WTC11 (cell line): Measurements from ENCODE around the gene GALNT15. TPM values are rescaled to one million over a fixed set of nuclear protein-coding genes. Genes with fewer than 3 reads are reported as not detected.

Source experiments
- ATAC-seq: fragments of 200-7000 bp; cut with Tn5 transposase; 2 replicates; pipeline ENCODE4 v1.10.0; 2021; ENCODE audit warnings: mild to moderate bottlenecking, moderate library complexity
- CTCF ChIA-PET: fragments of 300-600 bp; sonication (Branson Sonifier 250); formaldehyde crosslinking; loops from one replicate; lab custom pipeline; 2021; ENCODE audit warnings: antibody characterized with exemption; lab: Charles Lee
- POLR2A ChIA-PET: fragments of 350-600 bp; sonication (Branson Sonifier 250); formaldehyde crosslinking; loops from one replicate; lab custom pipeline; 2021; ENCODE audit warnings: antibody characterized with exemption; lab: Charles Lee
- DNase-seq: peaks from one replicate; pipeline ENCODE4 v3.0.0; 2021; ENCODE audit warnings: low spot score
- H3K27ac Mint-ChIP-seq: 2 replicates; pipeline ENCODE4 v1.8.0; 2021; ENCODE audit warnings: mixed read lengths
- H3K27me3 Mint-ChIP-seq: 2 replicates; pipeline ENCODE4 v1.8.0; 2021; ENCODE audit warnings: low read depth, mild to moderate bottlenecking, moderate library complexity, mixed read lengths
- H3K36me3 Mint-ChIP-seq: 2 replicates; pipeline ENCODE4 v1.8.0; 2021; ENCODE audit warnings: mixed read lengths
- H3K4me1 Mint-ChIP-seq: 2 replicates; pipeline ENCODE4 v1.8.0; 2022; ENCODE audit warnings: mixed read lengths
- H3K4me3 Mint-ChIP-seq: 2 replicates; pipeline ENCODE4 v1.8.0; 2021; ENCODE audit warnings: mild to moderate bottlenecking, moderate library complexity, mixed read lengths
- H3K9me3 Mint-ChIP-seq: 2 replicates; pipeline ENCODE4 v1.8.0; 2021; ENCODE audit warnings: mixed read lengths
- ESRRA ChIP-seq: sonication (generic); formaldehyde crosslinking; IDR thresholded peaks from 2 replicates; pipeline ENCODE4 v1.8.1; 2022; ENCODE audit warnings: mild to moderate bottlenecking, missing genetic modification reagents, borderline replicate concordance
- GABPB1 ChIP-seq: sonication (generic); formaldehyde crosslinking; IDR thresholded peaks from 2 replicates; pipeline ENCODE4 v1.8.1; 2023; ENCODE audit warnings: mild to moderate bottlenecking, missing genetic modification reagents
- GRHL2 ChIP-seq: fragments of 250-450 bp; sonication (Bioruptor Pico); IDR thresholded peaks from 2 replicates; pipeline ENCODE4 v1.8.0; 2022; ENCODE audit warnings: mild to moderate bottlenecking, moderate library complexity; ENCODE audit not compliant: insufficient replicate concordance, severe bottlenecking
- NFATC4 ChIP-seq: fragments of 250-450 bp; sonication (Bioruptor Pico); IDR thresholded peaks from 2 replicates; pipeline ENCODE4 v1.9.0; 2021; ENCODE audit warnings: mild to moderate bottlenecking
- PRRX2 ChIP-seq: fragments of 250-450 bp; sonication (Bioruptor Pico); IDR thresholded peaks from 2 replicates; pipeline ENCODE4 v1.8.0; 2021; ENCODE audit warnings: mild to moderate bottlenecking
- SOX15 ChIP-seq: fragments of 250-450 bp; sonication (Bioruptor Pico); IDR thresholded peaks from 2 replicates; pipeline ENCODE4 v1.9.0; 2021; ENCODE audit warnings: mild to moderate bottlenecking
- SP1 ChIP-seq: sonication (generic); formaldehyde crosslinking; conservative IDR thresholded peaks from 2 replicates; pipeline ENCODE4 v1.8.1; 2022; ENCODE audit warnings: missing genetic modification reagents
- TEAD1 ChIP-seq: sonication (generic); formaldehyde crosslinking; IDR thresholded peaks from 2 replicates; pipeline ENCODE4 v1.8.0; 2022; ENCODE audit warnings: mild to moderate bottlenecking, missing genetic modification reagents
- ZNF138 ChIP-seq: sonication (generic); formaldehyde crosslinking; conservative IDR thresholded peaks from 2 replicates; pipeline ENCODE4 v1.8.1; 2022; ENCODE audit warnings: mild to moderate bottlenecking, moderate library complexity, missing genetic modification reagents
- ZNF423 ChIP-seq: fragments of 250-450 bp; sonication (Bioruptor Pico); IDR thresholded peaks from 2 replicates; pipeline ENCODE4 v2.1.2; 2022; ENCODE audit warnings: mild to moderate bottlenecking, moderate library complexity
- total RNA-seq: library from RNA; stranded (reverse); gene quantifications from 3 replicates; pipeline ENCODE4 v1.2.3, GENCODE V29; 2021
- TF ChIP-seq, protein P1 (sequence below): sonication (generic); formaldehyde crosslinking; IDR thresholded peaks from 2 replicates; pipeline ENCODE4 v1.8.1; 2022; ENCODE audit warnings: missing genetic modification reagents, borderline replicate concordance
- TF ChIP-seq, protein P2 (sequence below): sonication (generic); formaldehyde crosslinking; IDR thresholded peaks from 2 replicates; pipeline ENCODE4 v1.8.1; 2023; ENCODE audit warnings: mild to moderate bottlenecking, missing genetic modification reagents
- TF ChIP-seq, protein P3 (sequence below): fragments of 250-450 bp; sonication (Bioruptor Pico); IDR thresholded peaks from 2 replicates; pipeline ENCODE4 v1.9.0; 2021; ENCODE audit warnings: moderate library complexity, mild to moderate bottlenecking, inconsistent platforms, borderline replicate concordance
- TF ChIP-seq, protein P4 (sequence below): sonication (generic); formaldehyde crosslinking; IDR thresholded peaks from 2 replicates; pipeline ENCODE4 v1.8.1; 2022; ENCODE audit warnings: low read depth, mild to moderate bottlenecking, moderate library complexity, missing genetic modification reagents, borderline replicate concordance
- TF ChIP-seq, protein P5 (sequence below): fragments of 250-450 bp; sonication (Bioruptor Pico); IDR thresholded peaks from 2 replicates; pipeline ENCODE4 v1.9.0; 2021; ENCODE audit warnings: mild to moderate bottlenecking, borderline replicate concordance
- TF ChIP-seq, protein P6 (sequence below): sonication (generic); formaldehyde crosslinking; IDR thresholded peaks from 2 replicates; pipeline ENCODE4 v1.8.1; 2022; ENCODE audit warnings: mild to moderate bottlenecking, missing genetic modification reagents, moderate library complexity, borderline replicate concordance

Gene GALNT15
- total RNA-seq, 1 experiment from 2014 or later, result 0.15 TPM

DNA sequence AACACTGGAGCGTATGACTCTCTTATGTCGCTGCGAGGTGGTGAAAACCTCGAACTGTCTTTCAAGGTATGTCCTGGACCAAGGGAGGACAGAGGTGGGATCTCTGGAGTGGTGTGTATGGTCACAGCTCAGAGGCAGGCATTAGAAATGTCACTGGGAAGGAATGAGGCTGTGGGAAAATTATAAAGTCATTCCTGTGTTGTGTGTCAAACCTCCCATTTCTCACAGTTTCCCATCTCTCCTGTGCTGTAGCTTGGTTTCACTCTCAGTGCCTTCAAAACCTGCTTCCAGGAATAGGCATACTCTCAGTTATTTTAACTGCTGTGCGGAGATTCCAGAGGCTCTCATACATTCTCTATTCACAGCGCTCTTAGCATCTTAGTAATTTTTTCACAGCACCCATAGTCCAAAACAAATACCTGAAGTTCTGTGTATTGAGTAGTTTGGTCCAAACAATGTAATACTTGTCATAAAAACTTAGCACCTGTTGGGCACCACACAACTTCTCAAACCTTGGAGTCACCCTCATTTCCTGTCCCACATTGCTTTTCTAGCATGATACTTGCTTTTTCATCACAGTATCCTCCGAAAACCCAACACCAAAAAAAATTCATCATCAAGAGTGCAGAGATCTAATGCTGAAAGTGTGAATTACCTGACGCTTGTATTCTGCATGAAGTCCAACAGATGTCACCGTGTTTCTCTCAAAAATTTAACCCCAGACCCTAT lies 36.9 kb downstream of the GALNT15 start:
- Mint-ChIP-seq H3K9me3 (no peaks in the 10 kb centered on the region), H3K4me1 (no peaks in the 10 kb centered on the region), H3K36me3 (no peaks in the 10 kb centered on the region), H3K27ac (no peak overlapping the region), H3K4me3 (no peak overlapping the region), H3K27me3 (peaks cover 7% of the 10 kb centered on the region; the same call in 1 of the 2 replicates)
- TF ChIP-seq SP1 (CRISPR knock-in tag) (no peak), SOX15 (CRISPR knock-in tag) (no peak), ZNF423 (CRISPR knock-in tag) (no peak)
- TF ChIP-seq, protein P1, sequence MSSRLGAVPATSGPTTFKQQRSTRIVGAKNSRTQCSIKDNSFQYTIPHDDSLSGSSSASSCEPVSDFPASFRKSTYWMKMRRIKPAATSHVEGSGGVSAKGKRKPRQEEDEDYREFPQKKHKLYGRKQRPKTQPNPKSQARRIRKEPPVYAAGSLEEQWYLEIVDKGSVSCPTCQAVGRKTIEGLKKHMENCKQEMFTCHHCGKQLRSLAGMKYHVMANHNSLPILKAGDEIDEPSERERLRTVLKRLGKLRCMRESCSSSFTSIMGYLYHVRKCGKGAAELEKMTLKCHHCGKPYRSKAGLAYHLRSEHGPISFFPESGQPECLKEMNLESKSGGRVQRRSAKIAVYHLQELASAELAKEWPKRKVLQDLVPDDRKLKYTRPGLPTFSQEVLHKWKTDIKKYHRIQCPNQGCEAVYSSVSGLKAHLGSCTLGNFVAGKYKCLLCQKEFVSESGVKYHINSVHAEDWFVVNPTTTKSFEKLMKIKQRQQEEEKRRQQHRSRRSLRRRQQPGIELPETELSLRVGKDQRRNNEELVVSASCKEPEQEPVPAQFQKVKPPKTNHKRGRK (CRISPR knock-in tag), result no peak
- TF ChIP-seq, protein P2, sequence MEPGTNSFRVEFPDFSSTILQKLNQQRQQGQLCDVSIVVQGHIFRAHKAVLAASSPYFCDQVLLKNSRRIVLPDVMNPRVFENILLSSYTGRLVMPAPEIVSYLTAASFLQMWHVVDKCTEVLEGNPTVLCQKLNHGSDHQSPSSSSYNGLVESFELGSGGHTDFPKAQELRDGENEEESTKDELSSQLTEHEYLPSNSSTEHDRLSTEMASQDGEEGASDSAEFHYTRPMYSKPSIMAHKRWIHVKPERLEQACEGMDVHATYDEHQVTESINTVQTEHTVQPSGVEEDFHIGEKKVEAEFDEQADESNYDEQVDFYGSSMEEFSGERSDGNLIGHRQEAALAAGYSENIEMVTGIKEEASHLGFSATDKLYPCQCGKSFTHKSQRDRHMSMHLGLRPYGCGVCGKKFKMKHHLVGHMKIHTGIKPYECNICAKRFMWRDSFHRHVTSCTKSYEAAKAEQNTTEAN (CRISPR knock-in tag), result no peak
- POLR2A ChIA-PET, result no interaction called here
- ATAC-seq (no peak), DNase-seq (no peak)
- CTCF ChIA-PET, result interaction anchor here (1.3 kb wide), 1 partner anchor 33 kb away, joined by 5 read pairs; no protein-coding TSS in a partner anchor

DNA sequence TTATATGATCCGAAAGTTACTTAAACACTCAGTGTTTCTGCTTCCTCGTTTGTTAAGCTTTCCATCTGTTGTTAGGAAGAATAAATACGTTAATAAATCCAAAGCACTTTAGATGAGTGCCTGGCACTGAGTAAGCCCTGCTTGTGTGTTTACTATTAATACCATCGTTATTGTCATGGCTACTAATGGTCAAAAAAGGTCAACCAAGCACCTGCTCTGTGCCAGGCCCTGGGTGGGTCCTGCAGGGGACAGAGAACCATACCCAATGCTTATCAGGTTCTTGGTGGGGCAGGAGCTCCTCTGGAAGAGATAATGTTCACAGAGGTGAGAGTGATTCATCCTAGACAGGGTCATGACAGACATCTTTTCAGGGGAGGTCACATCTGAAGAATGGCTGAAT lies 39.9 kb downstream of the GALNT15 start:
- H3K9me3 Mint-ChIP-seq, result no peaks in the 10 kb centered on the region
- H3K36me3 Mint-ChIP-seq, result no peaks in the 10 kb centered on the region
- DNase-seq (no peak), ATAC-seq (no peak)
- ChIA-PET CTCF (interaction anchor here (1.0 kb wide), 1 partner anchor 36 kb away, joined by 4 read pairs; no protein-coding TSS in a partner anchor), POLR2A (no interaction called here)
- no peak overlapping the region for H3K27ac Mint-ChIP-seq
- no peak overlapping the region for H3K4me3 Mint-ChIP-seq
- TF ChIP-seq GABPB1 (CRISPR knock-in tag) (no peak), PRRX2 (CRISPR knock-in tag) (no peak), NFATC4 (CRISPR knock-in tag) (no peak), TEAD1 (CRISPR knock-in tag) (no peak), ESRRA (CRISPR knock-in tag) (no peak), GRHL2 (CRISPR knock-in tag) (no peak), ZNF138 (CRISPR knock-in tag) (no peak)
- TF ChIP-seq, protein P3, sequence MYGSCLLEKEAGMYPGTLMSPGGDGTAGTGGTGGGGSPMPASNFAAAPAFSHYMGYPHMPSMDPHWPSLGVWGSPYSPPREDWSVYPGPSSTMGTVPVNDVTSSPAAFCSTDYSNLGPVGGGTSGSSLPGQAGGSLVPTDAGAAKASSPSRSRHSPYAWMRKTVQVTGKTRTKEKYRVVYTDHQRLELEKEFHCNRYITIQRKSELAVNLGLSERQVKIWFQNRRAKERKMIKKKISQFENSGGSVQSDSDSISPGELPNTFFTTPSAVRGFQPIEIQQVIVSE (CRISPR knock-in tag), result no peak
- TF ChIP-seq, protein P4, sequence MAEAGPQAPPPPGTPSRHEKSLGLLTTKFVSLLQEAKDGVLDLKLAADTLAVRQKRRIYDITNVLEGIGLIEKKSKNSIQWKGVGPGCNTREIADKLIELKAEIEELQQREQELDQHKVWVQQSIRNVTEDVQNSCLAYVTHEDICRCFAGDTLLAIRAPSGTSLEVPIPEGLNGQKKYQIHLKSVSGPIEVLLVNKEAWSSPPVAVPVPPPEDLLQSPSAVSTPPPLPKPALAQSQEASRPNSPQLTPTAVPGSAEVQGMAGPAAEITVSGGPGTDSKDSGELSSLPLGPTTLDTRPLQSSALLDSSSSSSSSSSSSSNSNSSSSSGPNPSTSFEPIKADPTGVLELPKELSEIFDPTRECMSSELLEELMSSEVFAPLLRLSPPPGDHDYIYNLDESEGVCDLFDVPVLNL (CRISPR knock-in tag), result no peak
- TF ChIP-seq, protein P5, sequence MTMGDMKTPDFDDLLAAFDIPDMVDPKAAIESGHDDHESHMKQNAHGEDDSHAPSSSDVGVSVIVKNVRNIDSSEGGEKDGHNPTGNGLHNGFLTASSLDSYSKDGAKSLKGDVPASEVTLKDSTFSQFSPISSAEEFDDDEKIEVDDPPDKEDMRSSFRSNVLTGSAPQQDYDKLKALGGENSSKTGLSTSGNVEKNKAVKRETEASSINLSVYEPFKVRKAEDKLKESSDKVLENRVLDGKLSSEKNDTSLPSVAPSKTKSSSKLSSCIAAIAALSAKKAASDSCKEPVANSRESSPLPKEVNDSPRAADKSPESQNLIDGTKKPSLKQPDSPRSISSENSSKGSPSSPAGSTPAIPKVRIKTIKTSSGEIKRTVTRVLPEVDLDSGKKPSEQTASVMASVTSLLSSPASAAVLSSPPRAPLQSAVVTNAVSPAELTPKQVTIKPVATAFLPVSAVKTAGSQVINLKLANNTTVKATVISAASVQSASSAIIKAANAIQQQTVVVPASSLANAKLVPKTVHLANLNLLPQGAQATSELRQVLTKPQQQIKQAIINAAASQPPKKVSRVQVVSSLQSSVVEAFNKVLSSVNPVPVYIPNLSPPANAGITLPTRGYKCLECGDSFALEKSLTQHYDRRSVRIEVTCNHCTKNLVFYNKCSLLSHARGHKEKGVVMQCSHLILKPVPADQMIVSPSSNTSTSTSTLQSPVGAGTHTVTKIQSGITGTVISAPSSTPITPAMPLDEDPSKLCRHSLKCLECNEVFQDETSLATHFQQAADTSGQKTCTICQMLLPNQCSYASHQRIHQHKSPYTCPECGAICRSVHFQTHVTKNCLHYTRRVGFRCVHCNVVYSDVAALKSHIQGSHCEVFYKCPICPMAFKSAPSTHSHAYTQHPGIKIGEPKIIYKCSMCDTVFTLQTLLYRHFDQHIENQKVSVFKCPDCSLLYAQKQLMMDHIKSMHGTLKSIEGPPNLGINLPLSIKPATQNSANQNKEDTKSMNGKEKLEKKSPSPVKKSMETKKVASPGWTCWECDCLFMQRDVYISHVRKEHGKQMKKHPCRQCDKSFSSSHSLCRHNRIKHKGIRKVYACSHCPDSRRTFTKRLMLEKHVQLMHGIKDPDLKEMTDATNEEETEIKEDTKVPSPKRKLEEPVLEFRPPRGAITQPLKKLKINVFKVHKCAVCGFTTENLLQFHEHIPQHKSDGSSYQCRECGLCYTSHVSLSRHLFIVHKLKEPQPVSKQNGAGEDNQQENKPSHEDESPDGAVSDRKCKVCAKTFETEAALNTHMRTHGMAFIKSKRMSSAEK, result no peak
- TF ChIP-seq, protein P1 (CRISPR knock-in tag), result no peak
- TF ChIP-seq, protein P6, sequence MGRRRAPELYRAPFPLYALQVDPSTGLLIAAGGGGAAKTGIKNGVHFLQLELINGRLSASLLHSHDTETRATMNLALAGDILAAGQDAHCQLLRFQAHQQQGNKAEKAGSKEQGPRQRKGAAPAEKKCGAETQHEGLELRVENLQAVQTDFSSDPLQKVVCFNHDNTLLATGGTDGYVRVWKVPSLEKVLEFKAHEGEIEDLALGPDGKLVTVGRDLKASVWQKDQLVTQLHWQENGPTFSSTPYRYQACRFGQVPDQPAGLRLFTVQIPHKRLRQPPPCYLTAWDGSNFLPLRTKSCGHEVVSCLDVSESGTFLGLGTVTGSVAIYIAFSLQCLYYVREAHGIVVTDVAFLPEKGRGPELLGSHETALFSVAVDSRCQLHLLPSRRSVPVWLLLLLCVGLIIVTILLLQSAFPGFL (CRISPR knock-in tag), result no peak
- TF ChIP-seq, protein P2 (CRISPR knock-in tag), result no peak
- H3K4me1 Mint-ChIP-seq, result no peaks in the 10 kb centered on the region
- peaks cover 7% of the 10 kb centered on the region; the same call in 1 of the 2 replicates for H3K27me3 Mint-ChIP-seq
